ENCODE measurements around the gene ARHGAP42. TPM values are rescaled to one million over a fixed set of nuclear protein-coding genes. Genes with fewer than 3 reads are reported as not detected.

Gene ARHGAP42
- total and polyA plus RNA-seq, 12 donors = 2.5 to 25.0 (median 11.5) TPM

GRCh38 chr11:100677796-100678195, 9.3 kb upstream of the ARHGAP42 start:
- no peaks in the 10 kb centered on the region for H3K36me3 ChIP-seq (replicated peaks in 1 of 2)
- 87 to 100% (median 92%) methylated on average over 1 of the region's 1 CpG for WGBS, 4 donors
- no peaks in the 10 kb centered on the region for H3K4me1 ChIP-seq (replicated peaks in 1 of 2)
- H3K27ac ChIP-seq = no peak overlapping the region
- H3K27me3 ChIP-seq = no peaks in the 10 kb centered on the region
- H3K9me3 ChIP-seq (replicated peaks in 1 of 3) = no peaks in the 10 kb centered on the region
- intact Hi-C loops (cut with DNase I) = no loop called here
- DNase-seq = no peak
- no peak overlapping the region for H3K4me3 ChIP-seq
- no peak for TF ChIP-seq CTCF (IDR thresholded peaks at IDR 0.05)
- no peak for TF ChIP-seq POLR2A (IDR thresholded peaks at IDR 0.05)

DNA sequence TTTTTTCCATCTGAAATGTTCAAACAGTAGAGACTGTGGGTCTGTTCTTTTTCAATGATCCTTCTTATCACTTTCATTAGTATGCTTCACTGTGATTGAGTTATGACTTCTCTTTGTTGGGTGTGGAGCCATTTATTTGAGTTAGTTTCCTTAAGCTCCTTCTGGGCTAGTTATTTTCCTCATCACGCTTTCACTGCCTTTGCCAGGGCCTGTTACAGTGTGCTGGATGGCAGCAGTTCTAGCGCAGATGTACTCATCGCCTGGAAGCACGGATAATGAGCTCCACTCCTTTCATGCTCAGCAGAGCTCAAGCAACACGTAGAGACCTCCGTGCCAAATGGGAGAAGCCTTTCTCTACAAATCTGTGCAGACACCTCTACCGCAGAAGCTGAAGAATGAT, 7.0 kb upstream of the ARHGAP42 start:
- no peak for DNase-seq
- H3K4me3 ChIP-seq = no peak overlapping the region
- TF ChIP-seq POLR2A (IDR thresholded peaks at IDR 0.05) = no peak
- no peak for TF ChIP-seq CTCF (IDR thresholded peaks at IDR 0.05)
- no peak overlapping the region for H3K27ac ChIP-seq
- no peaks in the 10 kb centered on the region for H3K4me1 ChIP-seq (replicated peaks in 1 of 2)
- H3K27me3 ChIP-seq = no peaks in the 10 kb centered on the region
- no peaks in the 10 kb centered on the region for H3K9me3 ChIP-seq (replicated peaks in 1 of 3)
- intact Hi-C loops (cut with DNase I) = loop anchor here (5.0 to 10.0 kb wide), 3 partner anchors 103 to 252 kb away; no protein-coding TSS in a partner anchor
- no peaks in the 10 kb centered on the region for H3K36me3 ChIP-seq (replicated peaks in 1 of 2)
- 82 to 88% (median 88%) methylated on average over 7 of the region's 7 CpGs for WGBS, 4 donors

DNA sequence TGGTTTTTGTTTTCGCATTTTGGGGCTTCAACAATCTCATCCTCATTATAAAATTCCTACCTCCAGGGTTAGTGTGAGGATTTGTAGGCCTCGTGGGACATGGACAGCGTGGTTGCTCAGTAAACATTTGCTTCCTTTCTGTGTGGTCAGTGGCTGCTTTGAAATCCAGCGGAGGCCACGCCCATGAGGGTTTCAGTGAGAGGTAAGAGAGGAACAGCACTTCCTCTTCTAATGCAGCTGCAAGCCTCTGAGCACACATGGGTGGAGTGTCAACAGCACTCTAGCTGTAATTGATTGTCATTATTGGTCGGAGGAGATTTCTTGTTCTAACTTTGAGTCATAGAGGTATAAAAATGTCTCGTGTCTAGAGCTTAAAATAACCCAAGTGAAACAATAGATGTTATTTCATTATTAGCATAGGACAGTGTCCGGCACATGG, 6.0 kb upstream of the ARHGAP42 start:
- peak in 6 of 7 donors; percentile 29 to 76 (median 38) for DNase-seq
- Histone ChIP-seq H3K27me3 (no peaks in the 10 kb centered on the region), H3K4me3 (no peak overlapping the region), H3K9me3 (replicated peaks in 1 of 3) (no peaks in the 10 kb centered on the region), H3K36me3 (replicated peaks in 1 of 2) (no peaks in the 10 kb centered on the region), H3K27ac (no peak overlapping the region), H3K4me1 (replicated peaks in 1 of 2) (no peaks in the 10 kb centered on the region)
- intact Hi-C loops (cut with DNase I) = loop anchor here (5.0 to 10.0 kb wide), 3 partner anchors 104 to 251 kb away; no protein-coding TSS in a partner anchor
- WGBS, 4 donors = 45 to 53% (median 50%) methylated on average over 8 of the region's 8 CpGs
- no peak for TF ChIP-seq CTCF (IDR thresholded peaks at IDR 0.05)
- no peak for TF ChIP-seq POLR2A (IDR thresholded peaks at IDR 0.05)

DNA sequence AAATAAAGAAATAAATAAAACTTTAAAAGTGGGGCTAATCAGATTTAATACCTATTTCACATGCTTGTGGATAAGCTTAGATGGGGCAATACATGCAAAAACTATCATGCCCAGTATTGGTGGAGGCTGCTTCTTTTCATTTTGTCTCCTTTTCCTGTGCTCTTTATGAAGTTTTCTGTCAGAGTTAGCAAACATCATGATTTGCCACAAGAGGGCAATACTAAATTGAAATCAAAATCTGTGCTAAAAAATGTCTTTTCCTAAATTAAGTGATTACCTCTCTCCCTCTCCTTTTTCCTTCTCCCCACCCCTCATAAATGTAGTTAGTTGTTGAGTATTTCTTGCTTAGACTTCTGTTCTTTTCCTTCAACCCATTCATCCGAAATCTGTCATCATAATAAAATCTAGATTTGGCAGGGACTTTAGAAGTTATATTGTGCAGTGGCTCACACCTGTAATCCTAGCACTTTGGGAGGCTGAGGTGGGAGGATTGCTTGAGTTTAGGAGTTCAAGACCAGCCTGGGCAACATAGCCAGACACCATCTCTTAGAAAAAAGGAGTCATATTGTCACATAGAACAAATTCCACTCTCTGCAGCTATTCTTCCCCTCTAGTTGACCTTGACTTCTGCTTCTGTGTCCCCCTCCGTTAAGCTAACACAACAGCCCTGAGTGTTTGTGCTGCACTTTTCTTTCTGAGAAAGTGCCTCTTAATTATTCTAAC, 4.7 kb upstream of the ARHGAP42 start:
- no peak overlapping the region for H3K4me3 ChIP-seq
- no peak overlapping the region for H3K27ac ChIP-seq
- 46 to 55% (median 51%) methylated on average over 2 of the region's 2 CpGs for WGBS, 4 donors
- no peaks in the 10 kb centered on the region for H3K36me3 ChIP-seq (replicated peaks in 1 of 2)
- no peaks in the 10 kb centered on the region for H3K4me1 ChIP-seq (replicated peaks in 1 of 2)
- DNase-seq = no peak
- TF ChIP-seq POLR2A (IDR thresholded peaks at IDR 0.05) = no peak
- TF ChIP-seq CTCF (IDR thresholded peaks at IDR 0.05) = peak; percentile 32 to 71 (median 62)
- no peaks in the 10 kb centered on the region for H3K9me3 ChIP-seq (replicated peaks in 1 of 3)
- H3K27me3 ChIP-seq = no peaks in the 10 kb centered on the region
- intact Hi-C loops (cut with DNase I) = loop anchor here (5.0 to 10.0 kb wide), 3 partner anchors 105 to 250 kb away; no protein-coding TSS in a partner anchor

Measured in adrenal gland (tissue), 12 donors.